Astrocyte of the spinal cord (primary cell): ENCODE measurements around the gene EVA1C.

Source experiments
- DNase-seq: peaks from one replicate; pipeline ENCODE4 v3.0.0; 2011; ENCODE audit warnings: low read depth, low spot score
- H3K4me3 ChIP-seq: 2 replicates; pipeline ENCODE4 v1.5.1; 2011; ENCODE audit warnings: low read depth, mild to moderate bottlenecking, low read length, moderate library complexity
- in situ Hi-C: cut with HindIII; loops from 2 replicates; pipeline ENCODE4 v1.10.0; 2017; ENCODE audit warnings: low sequenced_read_pairs
- TF ChIP-seq, protein P1 (sequence below): IDR thresholded peaks from 2 replicates; pipeline ENCODE4 v1.5.1; 2012; ENCODE audit warnings: low read depth, mild to moderate bottlenecking, low read length, inconsistent platforms

Gene EVA1C

DNA sequence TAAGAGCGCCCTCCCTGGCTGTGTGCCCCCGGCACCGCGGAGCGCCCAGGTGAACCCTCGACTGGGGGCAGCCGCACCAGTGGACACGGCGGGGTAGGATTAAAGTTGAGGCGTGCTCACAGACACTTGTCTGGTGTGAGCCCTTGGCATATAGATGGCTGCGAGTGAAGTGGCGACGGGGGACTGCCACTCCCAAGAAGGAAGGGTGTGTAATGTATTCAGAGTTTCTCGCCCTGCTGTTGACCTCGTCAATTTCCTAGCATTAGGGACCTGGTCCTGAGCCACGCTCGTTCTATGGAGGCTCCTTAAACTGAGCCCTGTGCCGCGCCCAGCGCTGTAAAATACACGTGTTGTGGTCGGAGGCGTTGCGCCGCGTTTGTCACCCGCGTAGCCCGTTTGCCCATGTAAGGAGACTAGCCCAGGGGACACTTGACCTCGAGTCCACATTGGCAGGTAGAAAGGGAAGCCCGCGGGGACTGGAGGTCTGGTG is 554 bp downstream of the EVA1C start:
- in situ Hi-C loops = no loop called here
- TF ChIP-seq, protein P1, sequence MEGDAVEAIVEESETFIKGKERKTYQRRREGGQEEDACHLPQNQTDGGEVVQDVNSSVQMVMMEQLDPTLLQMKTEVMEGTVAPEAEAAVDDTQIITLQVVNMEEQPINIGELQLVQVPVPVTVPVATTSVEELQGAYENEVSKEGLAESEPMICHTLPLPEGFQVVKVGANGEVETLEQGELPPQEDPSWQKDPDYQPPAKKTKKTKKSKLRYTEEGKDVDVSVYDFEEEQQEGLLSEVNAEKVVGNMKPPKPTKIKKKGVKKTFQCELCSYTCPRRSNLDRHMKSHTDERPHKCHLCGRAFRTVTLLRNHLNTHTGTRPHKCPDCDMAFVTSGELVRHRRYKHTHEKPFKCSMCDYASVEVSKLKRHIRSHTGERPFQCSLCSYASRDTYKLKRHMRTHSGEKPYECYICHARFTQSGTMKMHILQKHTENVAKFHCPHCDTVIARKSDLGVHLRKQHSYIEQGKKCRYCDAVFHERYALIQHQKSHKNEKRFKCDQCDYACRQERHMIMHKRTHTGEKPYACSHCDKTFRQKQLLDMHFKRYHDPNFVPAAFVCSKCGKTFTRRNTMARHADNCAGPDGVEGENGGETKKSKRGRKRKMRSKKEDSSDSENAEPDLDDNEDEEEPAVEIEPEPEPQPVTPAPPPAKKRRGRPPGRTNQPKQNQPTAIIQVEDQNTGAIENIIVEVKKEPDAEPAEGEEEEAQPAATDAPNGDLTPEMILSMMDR = peak; percentile 4
- peak overlapping the region; percentile 53 for H3K4me3 ChIP-seq
- peak; percentile 23 for DNase-seq

DNA sequence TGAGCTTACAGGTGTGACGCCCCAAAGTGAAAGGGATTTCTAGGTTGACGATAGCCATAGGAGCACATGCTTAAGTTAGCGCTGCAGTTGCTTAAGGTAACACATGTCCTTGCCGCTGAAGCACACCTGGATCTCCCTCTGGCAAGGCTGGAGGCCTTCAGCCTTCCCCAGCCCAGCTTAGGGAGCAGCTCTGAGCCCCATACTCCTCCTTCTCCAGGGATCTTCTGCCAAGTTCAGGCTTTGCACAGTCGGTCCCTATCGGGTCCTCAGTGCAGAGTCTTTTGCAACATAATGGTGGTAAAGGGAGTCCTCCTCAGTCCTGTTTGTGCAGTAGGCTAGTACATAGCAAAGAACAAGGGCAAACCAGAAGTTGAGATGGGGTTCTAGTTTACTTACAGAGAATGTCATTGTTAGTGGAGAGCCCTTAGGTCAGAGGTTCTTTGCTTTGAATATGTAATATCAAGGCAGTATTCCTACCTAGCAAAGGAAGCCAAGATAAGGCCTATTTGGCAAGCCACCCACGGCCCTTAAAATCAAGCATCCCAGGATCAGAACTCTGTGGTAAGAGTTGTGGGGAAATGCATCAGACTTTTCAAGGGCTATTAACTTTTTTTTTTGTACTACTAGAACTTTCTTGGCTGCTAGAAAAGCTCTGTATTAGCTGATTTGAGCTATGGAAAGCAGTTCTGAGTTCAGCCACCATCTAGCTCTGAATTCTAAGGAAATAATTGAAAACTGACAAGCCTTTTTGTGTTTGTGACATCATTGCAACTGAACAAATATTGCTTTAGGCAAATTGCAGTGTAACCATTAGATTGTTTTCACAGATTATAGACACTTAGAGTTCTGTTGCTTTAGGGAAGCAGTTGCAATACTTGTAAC is 1.4 kb downstream of the EVA1C start:
- DNase-seq = peak; percentile 69
- TF ChIP-seq, protein P1 = no peak
- in situ Hi-C loops = no loop called here
- peak overlapping the region; percentile 53 for H3K4me3 ChIP-seq

DNA sequence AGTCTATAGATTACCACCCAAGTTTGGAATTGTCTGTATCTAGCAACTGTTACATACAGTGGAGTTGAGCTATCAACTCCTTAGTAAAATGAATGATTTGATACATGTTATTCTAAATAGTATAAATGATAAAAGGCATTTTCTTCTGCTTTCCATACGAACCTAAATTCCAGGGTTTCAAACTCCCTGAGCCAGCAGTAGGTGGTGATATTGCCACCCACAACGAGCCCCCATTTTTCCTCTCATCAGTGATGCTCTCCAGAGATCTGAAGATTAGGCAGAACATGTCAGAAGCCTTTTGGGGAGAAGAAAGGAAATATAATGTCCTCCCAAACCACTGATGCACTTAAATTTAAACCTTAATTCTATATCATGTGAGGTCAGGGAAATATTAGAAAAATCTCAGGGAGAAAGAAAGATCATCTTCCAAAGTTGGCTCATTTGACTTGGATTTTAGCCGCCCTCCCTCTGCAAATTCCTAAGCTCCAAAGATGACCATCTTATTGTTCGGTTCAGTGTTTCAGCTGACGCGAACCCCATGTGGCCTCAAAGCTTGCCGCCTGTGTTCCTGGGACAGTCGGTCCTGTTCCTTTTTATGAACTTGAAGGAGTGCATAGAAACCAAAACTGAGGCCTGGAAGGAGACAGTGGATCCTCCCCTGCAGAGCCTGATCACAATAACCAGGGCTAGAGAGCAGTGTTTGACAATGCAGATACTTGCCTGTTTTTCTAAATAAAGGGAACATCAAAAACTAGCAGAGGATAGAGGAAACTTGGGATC is 2.3 kb downstream of the EVA1C start:
- in situ Hi-C loops = no loop called here
- no peak overlapping the region for H3K4me3 ChIP-seq
- TF ChIP-seq, protein P1 = peak; percentile 53
- peak; percentile 67 for DNase-seq

DNA sequence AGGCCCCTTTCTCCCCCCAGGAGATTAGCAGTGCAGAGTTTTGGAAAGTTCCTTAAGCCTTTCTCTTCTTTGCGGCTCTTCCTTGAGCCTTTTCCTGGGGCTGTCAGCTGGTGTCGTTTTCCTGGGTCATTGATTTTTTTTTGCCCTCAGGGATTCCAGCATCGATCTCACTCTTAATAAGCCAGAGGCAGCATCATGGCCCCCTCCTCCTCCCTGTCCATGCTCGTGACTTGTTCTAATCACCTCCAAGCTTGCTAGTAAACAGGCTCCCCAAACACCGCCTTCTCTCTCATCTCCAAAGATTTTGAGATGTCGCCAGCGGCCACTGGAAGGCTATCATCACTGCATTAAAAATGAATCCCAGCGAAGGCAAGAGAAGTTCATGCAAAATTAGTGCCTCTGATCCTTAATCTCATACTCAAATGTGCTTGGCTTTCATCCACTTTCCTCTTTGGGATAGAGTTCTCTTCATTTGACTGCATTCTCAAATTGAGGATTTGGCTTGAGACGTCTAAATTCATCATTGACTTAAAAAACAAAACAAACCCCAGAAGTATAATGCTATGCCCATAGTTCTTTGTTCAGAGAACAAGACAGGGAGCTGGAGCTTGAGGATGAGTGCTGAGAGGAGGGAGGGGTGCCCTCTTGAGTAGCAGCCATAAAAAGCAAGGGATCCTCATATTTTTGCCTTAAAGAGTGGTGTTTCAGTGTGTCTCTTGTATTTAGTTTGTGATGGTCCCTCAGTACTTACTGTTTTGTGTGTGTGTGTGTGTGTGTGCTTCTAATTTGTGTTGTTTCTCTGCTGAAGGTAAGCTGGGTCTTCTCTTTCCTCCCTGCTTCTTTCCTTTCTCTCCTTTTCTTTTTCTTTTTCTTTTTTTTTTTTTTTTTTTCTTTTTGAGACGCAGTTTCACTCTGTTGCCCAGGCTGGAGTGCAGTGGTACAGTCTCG is 3.2 kb downstream of the EVA1C start:
- DNase-seq = no peak
- H3K4me3 ChIP-seq = no peak overlapping the region
- TF ChIP-seq, protein P1 = no peak
- in situ Hi-C loops = no loop called here

DNA sequence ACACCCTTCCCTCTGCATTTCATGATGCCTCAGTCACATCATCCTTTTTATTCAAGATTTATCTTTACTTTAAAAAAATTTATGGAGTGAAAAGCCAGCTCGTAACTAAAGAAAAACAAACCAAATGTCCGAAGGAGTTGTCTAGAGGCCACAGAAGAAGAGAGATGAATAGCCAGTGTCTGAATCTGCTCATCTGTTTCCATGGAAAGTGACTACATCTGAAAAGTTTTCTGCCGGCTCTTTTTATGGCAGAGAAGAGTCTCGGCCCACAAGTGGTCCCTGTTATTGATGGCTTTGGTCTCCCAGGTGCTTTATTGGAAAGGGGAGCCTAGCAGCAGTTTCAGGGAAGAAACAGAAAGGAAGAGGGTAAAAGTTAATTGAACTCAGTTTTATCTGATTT is 5.6 kb downstream of the EVA1C start:
- TF ChIP-seq, protein P1 = no peak
- no peak overlapping the region for H3K4me3 ChIP-seq
- DNase-seq = no peak
- in situ Hi-C loops = no loop called here

DNA sequence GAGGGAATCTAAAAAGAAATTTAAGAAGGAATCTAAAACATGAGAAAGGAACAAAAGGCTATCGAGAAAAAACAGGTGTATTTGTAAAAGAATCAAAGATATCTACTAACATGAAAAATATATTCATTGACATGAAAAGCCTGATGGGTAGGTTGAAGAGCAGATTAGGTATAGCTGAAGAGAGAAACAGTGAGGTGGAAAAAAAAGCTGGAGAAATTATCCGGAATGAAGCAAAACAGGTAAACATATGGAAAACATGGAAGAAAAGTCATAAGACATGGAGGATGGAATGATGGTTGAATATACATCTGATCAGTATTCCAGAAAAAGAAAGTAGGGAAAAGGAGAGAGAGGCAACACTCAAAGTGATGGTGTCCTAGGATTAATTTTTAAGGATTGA is 9.6 kb downstream of the EVA1C start:
- in situ Hi-C loops = no loop called here
- no peak overlapping the region for H3K4me3 ChIP-seq
- DNase-seq = no peak
- TF ChIP-seq, protein P1 = no peak
